ENCODE results near the gene SP8. TPM values are rescaled to one million over a fixed set of nuclear protein-coding genes. Genes with fewer than 3 reads are reported as not detected.

Gene SP8
- total RNA-seq, 1 experiment from 2014 or later = not detected

GRCh38 chr7:20816372-20816959 lies 29.8 kb upstream of the SP8 start:
- TF ChIP-seq CTCF (IDR thresholded peaks at IDR 0.05) (no peak), TCF7L2 (IDR thresholded peaks at IDR 0.05; ENCODE audit: low read depth, low read length) (no peak), SIN3A (IDR thresholded peaks at IDR 0.05; ENCODE audit: borderline replicate concordance, insufficient read depth, low read depth, low read length) (no peak), POLR2AphosphoS5 (IDR thresholded peaks at IDR 0.05; ENCODE audit: low read depth, low read length) (no peak), REST (IDR thresholded peaks at IDR 0.05; ENCODE audit: insufficient read depth in 1 of 2, low read depth in 2 of 2, low read length in 1 of 2) (no peak)
- DNase-seq (ENCODE audit: low read depth, low spot score) (no peak), ATAC-seq (no peak)
- POLR2A ChIA-PET = no interaction called here
- Histone ChIP-seq H3K9me3 (ENCODE audit: control insufficient read depth, insufficient read depth, low read depth, low read length) (no peaks in the 10 kb centered on the region), H3K27ac (ENCODE audit: low read length) (no peak overlapping the region), H3K36me3 (ENCODE audit: control insufficient read depth, insufficient read depth, low read length) (no peaks in the 10 kb centered on the region), H3K4me1 (ENCODE audit: control insufficient read depth, insufficient read depth, low read length) (no peaks in the 10 kb centered on the region), H3K27me3 (ENCODE audit: control insufficient read depth, insufficient read depth, low read length) (no peaks in the 10 kb centered on the region), H3K4me3 (ENCODE audit: low read depth in 2 of 2, low read length in 2 of 2) (no peak overlapping the region)
- intact Hi-C loops (cut with micrococcal nuclease; ENCODE audit: unreplicated experiment) = no loop called here
- CTCF ChIA-PET = no interaction called here
- in situ Hi-C loops (cut with HindIII; ENCODE audit: low pct_unique_long_range_greater_than_20kb, low sequenced_read_pairs) = no loop called here
- no TSS peak for BruUV-seq (replicated peaks)

GRCh38 chr7:20804345-20804744 lies 17.7 kb upstream of the SP8 start:
- ChIA-PET POLR2A (no interaction called here), CTCF (interaction anchor here (0.6 kb wide), 1 partner anchor 370 kb away, joined by 3 read pairs; no protein-coding TSS in a partner anchor)
- Histone ChIP-seq H3K9me3 (ENCODE audit: control insufficient read depth, insufficient read depth, low read depth, low read length) (no peaks in the 10 kb centered on the region), H3K36me3 (ENCODE audit: control insufficient read depth, insufficient read depth, low read length) (no peaks in the 10 kb centered on the region), H3K4me3 (ENCODE audit: low read depth in 2 of 2, low read length in 2 of 2) (no peak overlapping the region), H3K4me1 (ENCODE audit: control insufficient read depth, insufficient read depth, low read length) (no peaks in the 10 kb centered on the region), H3K27ac (ENCODE audit: low read length) (no peak overlapping the region), H3K27me3 (ENCODE audit: control insufficient read depth, insufficient read depth, low read length) (peaks cover 17% of the 10 kb centered on the region)
- TF ChIP-seq POLR2AphosphoS5 (IDR thresholded peaks at IDR 0.05; ENCODE audit: low read depth, low read length) (no peak), TCF7L2 (IDR thresholded peaks at IDR 0.05; ENCODE audit: low read depth, low read length) (no peak), REST (IDR thresholded peaks at IDR 0.05; ENCODE audit: insufficient read depth in 1 of 2, low read depth in 2 of 2, low read length in 1 of 2) (no peak), SIN3A (IDR thresholded peaks at IDR 0.05; ENCODE audit: borderline replicate concordance, insufficient read depth, low read depth, low read length) (no peak), CTCF (IDR thresholded peaks at IDR 0.05) (no peak)
- DNase-seq (ENCODE audit: low read depth, low spot score) (no peak), ATAC-seq (no peak)
- intact Hi-C loops (cut with micrococcal nuclease; ENCODE audit: unreplicated experiment) = no loop called here
- in situ Hi-C loops (cut with HindIII; ENCODE audit: low pct_unique_long_range_greater_than_20kb, low sequenced_read_pairs) = no loop called here
- BruUV-seq (replicated peaks) = no TSS peak
